Measurements from ENCODE around the gene CEP112. TPM values are rescaled to one million over a fixed set of nuclear protein-coding genes. Genes with fewer than 3 reads are reported as not detected.

Gene CEP112
- total RNA-seq, 1 donor from 2014 or later, result 24.5 TPM

DNA sequence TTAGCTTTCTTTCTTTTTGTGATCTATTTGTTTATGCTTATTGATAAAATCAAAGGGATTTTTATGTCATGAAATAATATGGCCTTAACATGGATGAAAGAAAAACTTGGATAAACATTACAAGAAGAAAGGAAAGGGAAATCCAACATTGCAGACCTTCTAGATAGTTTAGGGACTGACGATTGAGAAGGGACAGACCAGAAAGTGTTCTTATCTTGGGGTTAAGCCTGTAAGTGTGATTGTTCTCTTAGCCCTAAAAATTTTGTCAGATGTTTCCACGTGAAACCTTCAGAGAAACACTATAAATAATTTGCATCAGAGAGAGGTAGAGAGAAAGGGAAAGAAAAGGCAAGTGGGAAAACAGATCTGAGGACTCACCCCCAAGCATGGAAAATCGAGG lies 473.3 kb downstream of the CEP112 start:
- Mint-ChIP-seq H3K4me1 (peaks cover 33% of the 10 kb centered on the region), H3K9me3 (no peaks in the 10 kb centered on the region), H3K4me3 (no peak overlapping the region), H3K36me3 (ENCODE audit: low read depth) (no peaks in the 10 kb centered on the region), H3K27ac (ENCODE audit: unreplicated experiment) (no peak overlapping the region), H3K27me3 (ENCODE audit: low read depth) (no peaks in the 10 kb centered on the region)
- DNase-seq (ENCODE audit: low read depth, low spot score), result no peak
- TF ChIP-seq, protein P1, sequence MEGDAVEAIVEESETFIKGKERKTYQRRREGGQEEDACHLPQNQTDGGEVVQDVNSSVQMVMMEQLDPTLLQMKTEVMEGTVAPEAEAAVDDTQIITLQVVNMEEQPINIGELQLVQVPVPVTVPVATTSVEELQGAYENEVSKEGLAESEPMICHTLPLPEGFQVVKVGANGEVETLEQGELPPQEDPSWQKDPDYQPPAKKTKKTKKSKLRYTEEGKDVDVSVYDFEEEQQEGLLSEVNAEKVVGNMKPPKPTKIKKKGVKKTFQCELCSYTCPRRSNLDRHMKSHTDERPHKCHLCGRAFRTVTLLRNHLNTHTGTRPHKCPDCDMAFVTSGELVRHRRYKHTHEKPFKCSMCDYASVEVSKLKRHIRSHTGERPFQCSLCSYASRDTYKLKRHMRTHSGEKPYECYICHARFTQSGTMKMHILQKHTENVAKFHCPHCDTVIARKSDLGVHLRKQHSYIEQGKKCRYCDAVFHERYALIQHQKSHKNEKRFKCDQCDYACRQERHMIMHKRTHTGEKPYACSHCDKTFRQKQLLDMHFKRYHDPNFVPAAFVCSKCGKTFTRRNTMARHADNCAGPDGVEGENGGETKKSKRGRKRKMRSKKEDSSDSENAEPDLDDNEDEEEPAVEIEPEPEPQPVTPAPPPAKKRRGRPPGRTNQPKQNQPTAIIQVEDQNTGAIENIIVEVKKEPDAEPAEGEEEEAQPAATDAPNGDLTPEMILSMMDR (conservative IDR thresholded peaks at IDR 0.05), result no peak

DNA sequence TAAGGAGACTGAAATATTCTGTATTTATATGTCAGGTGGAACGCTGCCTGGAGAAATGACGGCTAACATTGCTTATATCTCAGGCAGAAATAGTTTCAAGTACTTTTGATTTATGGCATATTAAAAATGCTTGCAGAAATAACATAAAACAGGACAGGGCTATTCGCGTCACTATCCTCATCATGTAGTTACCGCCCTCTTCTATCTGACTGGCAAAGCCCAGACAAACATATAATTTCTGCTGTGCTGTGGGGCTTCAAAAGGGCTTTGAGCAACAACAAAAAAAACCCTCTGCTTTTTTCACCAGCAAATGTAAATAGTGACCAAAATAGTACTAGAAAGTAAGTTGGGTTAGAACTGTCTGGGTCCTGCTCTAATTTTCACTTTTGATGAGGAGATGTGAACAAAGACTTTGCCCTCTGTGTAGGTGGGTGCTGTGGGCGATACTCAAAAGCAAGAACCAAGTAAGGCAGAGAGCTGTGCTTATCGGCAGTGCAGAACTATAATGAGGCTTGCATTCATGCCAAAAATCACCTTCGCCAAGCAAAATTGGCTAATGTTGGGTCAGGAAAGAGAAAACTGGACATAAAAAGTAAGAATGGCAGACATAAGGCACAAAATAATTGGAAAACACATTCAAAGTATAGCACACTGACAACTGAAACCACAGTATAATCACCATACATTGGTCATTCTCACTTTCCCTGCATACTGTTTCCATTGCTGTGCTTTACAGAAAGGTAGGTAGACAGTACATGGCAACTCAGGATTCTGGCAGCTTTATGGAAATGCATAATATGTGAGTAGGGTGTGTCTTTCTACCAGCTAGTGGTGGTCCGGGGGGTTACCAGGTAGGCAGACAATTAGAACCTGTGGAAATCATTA lies 479.3 kb downstream of the CEP112 start:
- TF ChIP-seq, protein P1 (conservative IDR thresholded peaks at IDR 0.05), result no peak
- H3K4me3 Mint-ChIP-seq, result no peak overlapping the region
- H3K9me3 Mint-ChIP-seq, result no peaks in the 10 kb centered on the region
- no peaks in the 10 kb centered on the region for H3K36me3 Mint-ChIP-seq (ENCODE audit: low read depth)
- DNase-seq (ENCODE audit: low read depth, low spot score), result no peak
- no peaks in the 10 kb centered on the region for H3K27me3 Mint-ChIP-seq (ENCODE audit: low read depth)
- no peak overlapping the region for H3K27ac Mint-ChIP-seq (ENCODE audit: unreplicated experiment)
- H3K4me1 Mint-ChIP-seq, result peaks cover 7% of the 10 kb centered on the region

DNA sequence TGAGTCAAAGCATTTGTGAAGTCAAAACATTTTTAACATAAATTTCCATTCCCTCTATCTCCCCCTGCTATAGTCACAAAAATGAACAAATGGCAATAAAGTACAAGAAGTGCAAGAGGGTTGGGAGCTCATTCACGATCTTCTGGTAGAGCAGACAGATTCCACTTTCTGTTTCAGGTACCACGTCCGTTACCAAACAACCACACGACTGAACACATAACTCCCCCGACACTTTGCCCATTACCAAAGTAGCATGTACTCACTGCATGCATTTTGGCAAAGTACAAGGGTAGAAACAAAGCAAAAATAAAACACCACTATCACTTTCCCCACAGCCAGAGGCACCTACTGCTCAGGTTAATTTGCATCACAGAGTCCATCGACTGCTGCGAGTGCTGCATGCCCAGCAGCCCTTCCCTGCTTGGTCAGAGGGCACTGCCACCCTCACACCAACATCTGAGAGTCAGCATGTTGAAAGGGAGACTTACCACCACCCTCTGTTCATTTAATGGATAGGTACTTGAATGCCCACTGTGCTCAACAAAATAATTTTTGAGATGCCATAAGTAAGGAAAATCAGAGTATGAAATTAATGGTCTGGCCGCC lies 480.2 kb downstream of the CEP112 start:
- no peaks in the 10 kb centered on the region for H3K9me3 Mint-ChIP-seq
- H3K27ac Mint-ChIP-seq (ENCODE audit: unreplicated experiment), result no peak overlapping the region
- TF ChIP-seq, protein P1 (conservative IDR thresholded peaks at IDR 0.05), result no peak
- no peak overlapping the region for H3K4me3 Mint-ChIP-seq
- no peaks in the 10 kb centered on the region for H3K27me3 Mint-ChIP-seq (ENCODE audit: low read depth)
- no peaks in the 10 kb centered on the region for H3K4me1 Mint-ChIP-seq
- H3K36me3 Mint-ChIP-seq (ENCODE audit: low read depth), result no peaks in the 10 kb centered on the region
- no peak for DNase-seq (ENCODE audit: low read depth, low spot score)

DNA sequence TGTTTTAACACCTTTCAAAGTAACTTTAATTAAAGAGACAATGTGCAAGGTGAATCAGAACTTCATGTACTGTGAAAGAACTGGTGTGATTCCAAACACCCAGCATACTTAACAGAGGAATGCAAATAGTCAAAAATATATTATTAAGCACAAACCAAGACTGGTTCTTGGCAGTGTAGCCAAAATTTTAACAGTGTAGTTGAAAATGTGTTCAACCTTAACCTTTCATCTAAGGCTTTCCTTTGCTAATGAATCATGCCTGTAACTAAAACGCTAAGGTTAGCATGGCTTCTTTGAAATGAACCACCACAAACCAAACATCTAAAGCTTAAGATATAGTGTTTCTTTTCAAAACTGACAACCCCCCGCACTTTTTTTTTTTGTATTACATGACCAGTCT lies 484.2 kb downstream of the CEP112 start:
- no peak for DNase-seq (ENCODE audit: low read depth, low spot score)
- no peaks in the 10 kb centered on the region for H3K36me3 Mint-ChIP-seq (ENCODE audit: low read depth)
- H3K27ac Mint-ChIP-seq (ENCODE audit: unreplicated experiment), result no peak overlapping the region
- H3K4me1 Mint-ChIP-seq, result no peaks in the 10 kb centered on the region
- H3K27me3 Mint-ChIP-seq (ENCODE audit: low read depth), result no peaks in the 10 kb centered on the region
- TF ChIP-seq, protein P1 (conservative IDR thresholded peaks at IDR 0.05), result no peak
- no peaks in the 10 kb centered on the region for H3K9me3 Mint-ChIP-seq
- H3K4me3 Mint-ChIP-seq, result no peak overlapping the region

DNA sequence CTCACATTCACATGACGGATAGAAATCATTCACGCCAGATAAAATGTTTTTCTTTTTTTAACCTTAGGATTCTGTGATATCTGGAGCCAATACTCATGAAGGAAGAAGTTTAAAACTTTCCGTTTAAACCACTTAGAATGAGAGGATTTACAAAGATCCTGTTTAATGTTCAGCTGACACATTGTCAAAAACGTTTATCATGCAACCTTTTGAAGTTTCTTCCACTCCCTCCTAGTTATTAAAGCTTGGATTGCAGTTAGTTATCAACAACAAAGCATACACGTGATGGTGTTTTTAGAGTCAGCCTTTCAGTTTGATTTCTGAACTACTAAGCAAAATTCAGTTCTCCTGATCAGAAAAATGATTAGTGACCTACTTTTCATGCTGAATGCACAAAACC lies 487.2 kb downstream of the CEP112 start:
- DNase-seq (ENCODE audit: low read depth, low spot score), result no peak
- Mint-ChIP-seq H3K36me3 (ENCODE audit: low read depth) (peaks cover 6% of the 10 kb centered on the region), H3K27ac (ENCODE audit: unreplicated experiment) (no peak overlapping the region), H3K9me3 (peaks cover 6% of the 10 kb centered on the region), H3K27me3 (ENCODE audit: low read depth) (no peaks in the 10 kb centered on the region), H3K4me3 (no peak overlapping the region), H3K4me1 (no peaks in the 10 kb centered on the region)
- TF ChIP-seq, protein P1 (conservative IDR thresholded peaks at IDR 0.05), result no peak

Measured in neural crest cell (in vitro differentiated cells).